ENCODE results near the gene TMEM38B. TPM values are rescaled to one million over a fixed set of nuclear protein-coding genes. Genes with fewer than 3 reads are reported as not detected.
"Not testable (repeated sequence)": the region's sequence is repeated elsewhere in the genome, so short reads cannot be mapped to it uniquely, and the experiment has no call there.

The TMEM38B gene
- total RNA-seq, 1 experiment from 2014 or later, result 29.5 TPM

DNA sequence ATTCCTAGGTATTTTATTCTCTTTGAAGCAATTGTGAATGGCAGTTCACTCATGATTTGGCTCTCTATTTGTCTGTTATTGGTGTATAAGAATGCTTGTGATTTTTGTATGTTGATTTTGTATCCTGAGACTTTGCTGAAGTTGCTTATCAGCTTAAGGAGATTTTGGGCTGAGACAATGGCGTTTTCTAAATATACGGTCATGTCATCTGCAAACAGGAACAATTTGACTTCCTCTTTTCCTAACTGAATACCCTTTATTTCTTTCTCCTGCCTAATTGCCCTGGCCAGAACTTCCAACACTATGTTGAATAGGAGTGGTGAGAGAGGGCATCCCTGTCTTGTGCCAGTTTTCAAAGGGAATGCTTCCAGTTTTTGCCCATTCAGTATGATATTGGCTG, 92.5 kb downstream of the TMEM38B start:
- in situ Hi-C loops (cut with HindIII; ENCODE audit: low sequenced_read_pairs); DNase-seq (ENCODE audit: low spot score): not testable (repeated sequence)

GRCh38 chr9:105816202-105816744, 121.9 kb downstream of the TMEM38B start:
- DNase-seq (ENCODE audit: low spot score), result no peak
- in situ Hi-C loops (cut with HindIII; ENCODE audit: low sequenced_read_pairs), result no loop called here

DNA sequence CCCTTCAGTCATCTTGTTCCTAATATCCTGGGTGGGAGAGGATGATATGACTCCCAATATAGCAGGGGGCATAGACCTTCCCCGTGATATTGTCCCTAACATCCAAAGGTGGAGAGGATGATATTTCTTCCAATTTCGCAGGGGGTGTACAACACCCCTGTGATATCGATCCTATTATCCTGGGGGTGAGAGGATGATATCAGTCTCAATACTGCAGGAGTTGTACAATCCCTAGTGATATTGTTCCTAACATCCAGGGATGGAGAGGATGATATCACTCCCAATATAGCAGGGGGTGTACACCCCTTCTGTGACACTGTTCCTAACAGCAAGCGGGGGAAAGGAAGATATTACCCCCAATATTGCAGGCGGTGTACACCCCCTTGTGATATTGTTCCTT, 122.6 kb downstream of the TMEM38B start:
- in situ Hi-C loops (cut with HindIII; ENCODE audit: low sequenced_read_pairs), result no loop called here
- DNase-seq (ENCODE audit: low spot score), result no peak

- no peak for DNase-seq (ENCODE audit: low spot score)
- in situ Hi-C loops (cut with HindIII; ENCODE audit: low sequenced_read_pairs), result no loop called here
Measured at GRCh38 chr9:105818903-105819302, 124.6 kb downstream of the TMEM38B start.

DNA sequence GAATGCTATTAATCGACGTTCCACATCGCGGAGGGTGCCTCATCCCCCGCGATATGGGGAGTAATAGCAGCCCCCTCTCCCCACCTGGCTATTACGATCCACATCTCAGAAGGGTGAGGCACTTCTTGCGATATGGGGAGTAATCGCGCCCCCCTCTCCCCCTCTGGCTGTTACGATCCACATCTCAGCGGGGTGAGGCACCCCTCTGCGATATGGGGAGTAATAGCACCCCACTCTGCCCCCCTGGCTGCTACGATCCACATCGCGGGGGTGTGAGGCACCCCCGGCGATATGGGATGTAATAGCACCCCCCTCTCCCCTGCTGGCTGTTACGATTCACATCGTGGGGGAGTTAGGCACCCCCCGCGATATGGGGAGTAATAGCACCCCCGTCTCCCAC, 128.5 kb downstream of the TMEM38B start:
- no peak for DNase-seq (ENCODE audit: low spot score)
- in situ Hi-C loops (cut with HindIII; ENCODE audit: low sequenced_read_pairs), result no loop called here

Other genes starting within 250 kb of the TMEM38B start
- gene FSD1L, start 246.5 kb upstream of the TMEM38B start, total RNA-seq (2014; rRNA removed; shearing (Covaris generic)), result 1.1 and 22.1 TPM in 2 replicates
- gene FKTN, start 136.4 kb upstream of the TMEM38B start, total RNA-seq (2014; rRNA removed; shearing (Covaris generic)), result 15.1 and 21.9 TPM in 2 replicates
- gene TAL2, start 32.1 kb upstream of the TMEM38B start, total RNA-seq (2014; rRNA removed; shearing (Covaris generic)), result not detected in 2 replicates

Data from G401 (cell line).